ENCODE results near the gene GGA3. TPM values are rescaled to one million over a fixed set of nuclear protein-coding genes. Genes with fewer than 3 reads are reported as not detected.

Gene GGA3
- total RNA-seq, 1 donor from 2014 or later = 94.3 TPM

GRCh38 chr17:75239214-75239613, 22.2 kb downstream of the GGA3 start:
- Mint-ChIP-seq H3K27me3 (ENCODE audit: insufficient read depth) (no peaks in the 10 kb centered on the region), H3K9me3 (no peaks in the 10 kb centered on the region), H3K27ac (no peak overlapping the region), H3K36me3 (ENCODE audit: low read depth) (peaks cover 63% of the 10 kb centered on the region), H3K4me1 (ENCODE audit: low read depth) (peaks cover 39% of the 10 kb centered on the region), H3K4me3 (no peak overlapping the region)
- DNase-seq (ENCODE audit: low spot score) = no peak
- intact Hi-C loops (cut with micrococcal nuclease) = no loop called here

GRCh38 chr17:75238684-75239191, 22.7 kb downstream of the GGA3 start:
- Mint-ChIP-seq H3K9me3 (no peaks in the 10 kb centered on the region), H3K4me1 (ENCODE audit: low read depth) (peaks cover 35% of the 10 kb centered on the region), H3K27me3 (ENCODE audit: insufficient read depth) (no peaks in the 10 kb centered on the region), H3K36me3 (ENCODE audit: low read depth) (peaks cover 62% of the 10 kb centered on the region), H3K27ac (peak overlapping the region; percentile 76), H3K4me3 (peak overlapping the region; percentile 38)
- peak; percentile 35 for DNase-seq (ENCODE audit: low spot score)
- intact Hi-C loops (cut with micrococcal nuclease) = loop anchor here (1.0 kb wide), 3 partner anchors 23 to 124 kb away; partner anchors contain the start of genes GGA3, MRPS7 and NUP85

GRCh38 chr17:75238020-75238580, 23.3 kb downstream of the GGA3 start:
- H3K4me3 Mint-ChIP-seq = no peak overlapping the region
- no peaks in the 10 kb centered on the region for H3K9me3 Mint-ChIP-seq
- DNase-seq (ENCODE audit: low spot score) = no peak
- intact Hi-C loops (cut with micrococcal nuclease) = loop anchor here (1.0 kb wide), 3 partner anchors 23 to 124 kb away; partner anchors contain the start of genes GGA3, MRPS7 and NUP85
- peaks cover 28% of the 10 kb centered on the region for H3K4me1 Mint-ChIP-seq (ENCODE audit: low read depth)
- H3K36me3 Mint-ChIP-seq (ENCODE audit: low read depth) = peaks cover 58% of the 10 kb centered on the region
- H3K27me3 Mint-ChIP-seq (ENCODE audit: insufficient read depth) = no peaks in the 10 kb centered on the region
- no peak overlapping the region for H3K27ac Mint-ChIP-seq

GRCh38 chr17:75237100-75238014, 24.0 kb downstream of the GGA3 start:
- Mint-ChIP-seq H3K36me3 (ENCODE audit: low read depth) (peaks cover 60% of the 10 kb centered on the region), H3K27ac (peak overlapping the region; percentile 75), H3K9me3 (no peaks in the 10 kb centered on the region), H3K27me3 (ENCODE audit: insufficient read depth) (no peaks in the 10 kb centered on the region), H3K4me1 (ENCODE audit: low read depth) (peaks cover 21% of the 10 kb centered on the region), H3K4me3 (no peak overlapping the region)
- no peak for DNase-seq (ENCODE audit: low spot score)
- intact Hi-C loops (cut with micrococcal nuclease) = loop anchor here (1.0 kb wide), 3 partner anchors 24 to 123 kb away; partner anchors contain the start of genes GGA3, MRPS7 and NUP85

GRCh38 chr17:75232786-75233185, 28.6 kb downstream of the GGA3 start:
- intact Hi-C loops (cut with micrococcal nuclease) = no loop called here
- H3K27ac Mint-ChIP-seq = no peak overlapping the region
- H3K36me3 Mint-ChIP-seq (ENCODE audit: low read depth) = peaks cover 59% of the 10 kb centered on the region

GRCh38 chr17:75231741-75232464, 29.5 kb downstream of the GGA3 start:
- no peaks in the 10 kb centered on the region for H3K4me1 Mint-ChIP-seq (ENCODE audit: low read depth)
- no peaks in the 10 kb centered on the region for H3K9me3 Mint-ChIP-seq
- intact Hi-C loops (cut with micrococcal nuclease) = no loop called here
- H3K36me3 Mint-ChIP-seq (ENCODE audit: low read depth) = peaks cover 52% of the 10 kb centered on the region
- no peaks in the 10 kb centered on the region for H3K27me3 Mint-ChIP-seq (ENCODE audit: insufficient read depth)
- H3K27ac Mint-ChIP-seq = no peak overlapping the region
- no peak overlapping the region for H3K4me3 Mint-ChIP-seq
- no peak for DNase-seq (ENCODE audit: low spot score)

More at GRCh38 chr17:75232786-75233185, 28.6 kb downstream of the GGA3 start:
- Mint-ChIP-seq H3K9me3 (no peaks in the 10 kb centered on the region), H3K4me3 (no peak overlapping the region), H3K27me3 (ENCODE audit: insufficient read depth) (no peaks in the 10 kb centered on the region), H3K4me1 (ENCODE audit: low read depth) (no peaks in the 10 kb centered on the region)
- DNase-seq (ENCODE audit: low spot score) = no peak

- no peak overlapping the region for H3K4me3 Mint-ChIP-seq
- H3K9me3 Mint-ChIP-seq = no peaks in the 10 kb centered on the region
- intact Hi-C loops (cut with micrococcal nuclease) = no loop called here
- DNase-seq (ENCODE audit: low spot score) = no peak
- H3K4me1 Mint-ChIP-seq (ENCODE audit: low read depth) = no peaks in the 10 kb centered on the region
- no peaks in the 10 kb centered on the region for H3K27me3 Mint-ChIP-seq (ENCODE audit: insufficient read depth)
- peaks cover 44% of the 10 kb centered on the region for H3K36me3 Mint-ChIP-seq (ENCODE audit: low read depth)
- H3K27ac Mint-ChIP-seq = no peak overlapping the region
These were observed 30.3 kb downstream of the GGA3 start for GRCh38 chr17:75231071-75231470.

GRCh38 chr17:75228847-75229246, 32.6 kb downstream of the GGA3 start:
- Mint-ChIP-seq H3K36me3 (ENCODE audit: low read depth) (peaks cover 38% of the 10 kb centered on the region), H3K4me1 (ENCODE audit: low read depth) (no peaks in the 10 kb centered on the region)

GRCh38 chr17:75228305-75228704, 33.1 kb downstream of the GGA3 start:
- no peaks in the 10 kb centered on the region for H3K27me3 Mint-ChIP-seq (ENCODE audit: insufficient read depth)
- H3K4me1 Mint-ChIP-seq (ENCODE audit: low read depth) = no peaks in the 10 kb centered on the region
- no peak for DNase-seq (ENCODE audit: low spot score)
- H3K4me3 Mint-ChIP-seq = no peak overlapping the region
- no peak overlapping the region for H3K27ac Mint-ChIP-seq
- H3K36me3 Mint-ChIP-seq (ENCODE audit: low read depth) = peaks cover 39% of the 10 kb centered on the region
- no peaks in the 10 kb centered on the region for H3K9me3 Mint-ChIP-seq
- intact Hi-C loops (cut with micrococcal nuclease) = no loop called here

More at GRCh38 chr17:75228847-75229246, 32.6 kb downstream of the GGA3 start:
- no peak overlapping the region for H3K4me3 Mint-ChIP-seq
- DNase-seq (ENCODE audit: low spot score) = no peak
- intact Hi-C loops (cut with micrococcal nuclease) = no loop called here
- no peak overlapping the region for H3K27ac Mint-ChIP-seq
- H3K27me3 Mint-ChIP-seq (ENCODE audit: insufficient read depth) = no peaks in the 10 kb centered on the region
- no peaks in the 10 kb centered on the region for H3K9me3 Mint-ChIP-seq

GRCh38 chr17:75227729-75228128, 33.7 kb downstream of the GGA3 start:
- Mint-ChIP-seq H3K9me3 (no peaks in the 10 kb centered on the region), H3K27ac (no peak overlapping the region), H3K4me1 (ENCODE audit: low read depth) (no peaks in the 10 kb centered on the region), H3K4me3 (no peak overlapping the region), H3K36me3 (ENCODE audit: low read depth) (peaks cover 37% of the 10 kb centered on the region), H3K27me3 (ENCODE audit: insufficient read depth) (no peaks in the 10 kb centered on the region)
- intact Hi-C loops (cut with micrococcal nuclease) = no loop called here
- no peak for DNase-seq (ENCODE audit: low spot score)

- Mint-ChIP-seq H3K27me3 (ENCODE audit: insufficient read depth) (no peaks in the 10 kb centered on the region), H3K4me1 (ENCODE audit: low read depth) (no peaks in the 10 kb centered on the region), H3K27ac (no peak overlapping the region), H3K36me3 (ENCODE audit: low read depth) (peaks cover 25% of the 10 kb centered on the region), H3K4me3 (no peak overlapping the region), H3K9me3 (no peaks in the 10 kb centered on the region)
- DNase-seq (ENCODE audit: low spot score) = no peak
- intact Hi-C loops (cut with micrococcal nuclease) = no loop called here
These were observed 36.4 kb downstream of the GGA3 start for GRCh38 chr17:75225016-75225415.

GRCh38 chr17:75219815-75220214, 41.6 kb downstream of the GGA3 start:
- Mint-ChIP-seq H3K9me3 (no peaks in the 10 kb centered on the region), H3K36me3 (ENCODE audit: low read depth) (peaks cover 39% of the 10 kb centered on the region), H3K4me1 (ENCODE audit: low read depth) (peaks cover 5% of the 10 kb centered on the region), H3K27ac (peak overlapping the region; percentile 46), H3K27me3 (ENCODE audit: insufficient read depth) (no peaks in the 10 kb centered on the region), H3K4me3 (no peak overlapping the region)
- intact Hi-C loops (cut with micrococcal nuclease) = no loop called here
- no peak for DNase-seq (ENCODE audit: low spot score)

All from activated T-helper 1 cell treated with anti-CD3 and anti-CD28 coated beads, Interleukin-12 subunit alpha, Interleukin-12 subunit beta, Interleukin-2, Interleukin-4 antibody, amounts not matched to agents 30 ng/mL and 10 ng/mL and 1 ng/mL, durations not matched to agents 14 hours and 24 hours and 36 hours (primary cell).